ENCODE measurements around the gene BCAR3.

DNA sequence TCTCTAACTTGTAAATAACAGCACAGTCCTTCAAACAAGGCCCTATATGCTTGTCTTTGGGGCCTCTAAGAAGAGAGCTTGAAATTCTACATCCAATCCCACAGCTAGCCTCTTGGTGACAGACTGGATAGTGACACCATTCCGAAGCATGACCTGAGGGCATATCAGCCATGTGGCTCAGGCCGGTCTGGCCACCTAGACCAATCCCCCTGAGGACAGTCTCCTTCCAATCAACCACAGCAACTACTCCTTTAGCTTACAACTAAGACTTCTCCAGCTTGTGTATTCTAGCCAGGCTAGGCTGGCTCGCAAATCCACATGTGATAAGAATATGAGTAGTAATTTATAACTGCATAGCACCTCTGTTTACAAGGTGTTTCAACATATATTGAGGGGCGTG, 14.0 kb downstream of the BCAR3 start:
- TF ChIP-seq, protein P1, sequence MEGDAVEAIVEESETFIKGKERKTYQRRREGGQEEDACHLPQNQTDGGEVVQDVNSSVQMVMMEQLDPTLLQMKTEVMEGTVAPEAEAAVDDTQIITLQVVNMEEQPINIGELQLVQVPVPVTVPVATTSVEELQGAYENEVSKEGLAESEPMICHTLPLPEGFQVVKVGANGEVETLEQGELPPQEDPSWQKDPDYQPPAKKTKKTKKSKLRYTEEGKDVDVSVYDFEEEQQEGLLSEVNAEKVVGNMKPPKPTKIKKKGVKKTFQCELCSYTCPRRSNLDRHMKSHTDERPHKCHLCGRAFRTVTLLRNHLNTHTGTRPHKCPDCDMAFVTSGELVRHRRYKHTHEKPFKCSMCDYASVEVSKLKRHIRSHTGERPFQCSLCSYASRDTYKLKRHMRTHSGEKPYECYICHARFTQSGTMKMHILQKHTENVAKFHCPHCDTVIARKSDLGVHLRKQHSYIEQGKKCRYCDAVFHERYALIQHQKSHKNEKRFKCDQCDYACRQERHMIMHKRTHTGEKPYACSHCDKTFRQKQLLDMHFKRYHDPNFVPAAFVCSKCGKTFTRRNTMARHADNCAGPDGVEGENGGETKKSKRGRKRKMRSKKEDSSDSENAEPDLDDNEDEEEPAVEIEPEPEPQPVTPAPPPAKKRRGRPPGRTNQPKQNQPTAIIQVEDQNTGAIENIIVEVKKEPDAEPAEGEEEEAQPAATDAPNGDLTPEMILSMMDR (IDR thresholded peaks at IDR 0.05; ENCODE audit: poor library complexity) = no peak
- TF ChIP-seq EZH2 (IDR thresholded peaks at IDR 0.05; ENCODE audit: borderline replicate concordance) (no peak), EZH2phosphoT487 (IDR thresholded peaks at IDR 0.05; ENCODE audit: low read depth, severe bottlenecking, unreplicated experiment) (no peak)
